ENCODE measurements around the gene MDP1. TPM values are rescaled to one million over a fixed set of nuclear protein-coding genes. Genes with fewer than 3 reads are reported as not detected.

MDP1 gene
- polyA plus RNA-seq, 2 of the 4 experiments (the other 2 are of a cell fraction): 21.6 to 38.6 TPM

- Histone ChIP-seq H3K9me3 (no peaks in the 10 kb centered on the region), H3K4me3 (peak within 1 kb of the TSS; percentile 73), H3K27ac (peak within 1 kb of the TSS; percentile 85 to 96), H3K4me1 (peaks cover 18% of the 10 kb centered on the region), H3K4me2 (peak within 1 kb of the TSS; percentile 94)
- DNase-seq (ENCODE audit: low read depth in 1 of 2, low spot score in 1 of 2) (peak in 1 of 2 experiments; percentile 68), FAIRE-seq (no peak), ATAC-seq (peak; percentile 80 to 82)
- TF ChIP-seq HOXB13 (CRISPR knock-in tag; IDR thresholded peaks at IDR 0.05; ENCODE audit: low read depth) (0 out of 2 replicates have a peak, but pooled peaks have one; percentile 21), PHF8 (IDR thresholded peaks at IDR 0.05; ENCODE audit: borderline replicate concordance, low read depth) (peak; percentile 34; the same call in 1 of the 2 replicates), MAX (IDR thresholded peaks at IDR 0.05) (peak; percentile 64), KDM1A (IDR thresholded peaks at IDR 0.05; ENCODE audit: low read depth) (no peak), TP53 (CRISPR knock-in tag; IDR thresholded peaks at IDR 0.05) (0 out of 2 replicates have a peak, but pooled peaks have one; percentile 38), EP300 (IDR thresholded peaks at IDR 0.05) (no peak), JUN (IDR thresholded peaks at IDR 0.05) (peak; percentile 44 to 51; a peak in 3 of 5 replicates)
- TF ChIP-seq, protein P1, sequence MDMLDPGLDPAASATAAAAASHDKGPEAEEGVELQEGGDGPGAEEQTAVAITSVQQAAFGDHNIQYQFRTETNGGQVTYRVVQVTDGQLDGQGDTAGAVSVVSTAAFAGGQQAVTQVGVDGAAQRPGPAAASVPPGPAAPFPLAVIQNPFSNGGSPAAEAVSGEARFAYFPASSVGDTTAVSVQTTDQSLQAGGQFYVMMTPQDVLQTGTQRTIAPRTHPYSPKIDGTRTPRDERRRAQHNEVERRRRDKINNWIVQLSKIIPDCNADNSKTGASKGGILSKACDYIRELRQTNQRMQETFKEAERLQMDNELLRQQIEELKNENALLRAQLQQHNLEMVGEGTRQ (IDR thresholded peaks at IDR 0.05): no peak
- ChIA-PET CTCF (interaction anchor here (0.5 to 1.9 kb wide), 5 partner anchors 9 to 64 kb away, joined by 3 to 12 read pairs (median 4); partner anchors contain the start of genes MDP1, RABGGTA and TINF2), POLR2A (interaction anchor here (1.0 kb wide), 1 partner anchor 9 kb away, joined by 5 read pairs; the partner anchor contains the start of gene TINF2)
- WGBS (ENCODE audit: missing lambda C conversion rate): 7% methylated on average over 26 of the region's 38 CpGs
Observed at GRCh38 chr14:24232645-24233537, 17.0 kb upstream of the MDP1 start, which contains the start of gene GMPR2. GMPR2 (plus strand) TSS chr14:24232929; CDS start chr14:24233254, 325 bp downstream.

- Histone ChIP-seq H3K4me1 (peaks cover 18% of the 10 kb centered on the region), H3K9me3 (no peaks in the 10 kb centered on the region), H3K4me3 (peak within 1 kb of the TSS; percentile 73), H3K4me2 (peak within 1 kb of the TSS; percentile 94), H3K27ac (peak within 1 kb of the TSS; percentile 85 to 96)
- POLR2A ChIA-PET: interaction anchor here (0.7 to 1.0 kb wide), 2 partner anchors 10 to 42 kb away, joined by 5 to 7 read pairs; partner anchors contain the start of gene TINF2
- ATAC-seq: peak; percentile 91 to 92
- peak; percentile 89 to 92 for DNase-seq (ENCODE audit: low read depth in 1 of 2, low spot score in 1 of 2)
- 0% methylated on average over 17 of the region's 30 CpGs for WGBS (ENCODE audit: missing lambda C conversion rate)
- CTCF ChIA-PET: interaction anchor here (0.5 to 1.9 kb wide), 3 partner anchors 8 to 65 kb away, joined by 3 to 12 read pairs (median 4); partner anchors contain the start of gene TINF2
- no peak for FAIRE-seq
- TF ChIP-seq ZSCAN20 (CRISPR knock-in tag; IDR thresholded peaks at IDR 0.05): no peak
- no peak for TF ChIP-seq MYC (IDR thresholded peaks at IDR 0.05; ENCODE audit: borderline replicate concordance, low read length)
- TF ChIP-seq PHF8 (IDR thresholded peaks at IDR 0.05; ENCODE audit: borderline replicate concordance, low read depth): peak; percentile 31; the same call in 1 of the 2 replicates
- no peak for TF ChIP-seq RARB (CRISPR knock-in tag; IDR thresholded peaks at IDR 0.05)
- TF ChIP-seq, protein P2, sequence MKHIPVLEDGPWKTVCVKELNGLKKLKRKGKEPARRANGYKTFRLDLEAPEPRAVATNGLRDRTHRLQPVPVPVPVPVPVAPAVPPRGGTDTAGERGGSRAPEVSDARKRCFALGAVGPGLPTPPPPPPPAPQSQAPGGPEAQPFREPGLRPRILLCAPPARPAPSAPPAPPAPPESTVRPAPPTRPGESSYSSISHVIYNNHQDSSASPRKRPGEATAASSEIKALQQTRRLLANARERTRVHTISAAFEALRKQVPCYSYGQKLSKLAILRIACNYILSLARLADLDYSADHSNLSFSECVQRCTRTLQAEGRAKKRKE (CRISPR knock-in tag; IDR thresholded peaks at IDR 0.05; ENCODE audit: low read depth): no peak
- TF ChIP-seq, protein P3, sequence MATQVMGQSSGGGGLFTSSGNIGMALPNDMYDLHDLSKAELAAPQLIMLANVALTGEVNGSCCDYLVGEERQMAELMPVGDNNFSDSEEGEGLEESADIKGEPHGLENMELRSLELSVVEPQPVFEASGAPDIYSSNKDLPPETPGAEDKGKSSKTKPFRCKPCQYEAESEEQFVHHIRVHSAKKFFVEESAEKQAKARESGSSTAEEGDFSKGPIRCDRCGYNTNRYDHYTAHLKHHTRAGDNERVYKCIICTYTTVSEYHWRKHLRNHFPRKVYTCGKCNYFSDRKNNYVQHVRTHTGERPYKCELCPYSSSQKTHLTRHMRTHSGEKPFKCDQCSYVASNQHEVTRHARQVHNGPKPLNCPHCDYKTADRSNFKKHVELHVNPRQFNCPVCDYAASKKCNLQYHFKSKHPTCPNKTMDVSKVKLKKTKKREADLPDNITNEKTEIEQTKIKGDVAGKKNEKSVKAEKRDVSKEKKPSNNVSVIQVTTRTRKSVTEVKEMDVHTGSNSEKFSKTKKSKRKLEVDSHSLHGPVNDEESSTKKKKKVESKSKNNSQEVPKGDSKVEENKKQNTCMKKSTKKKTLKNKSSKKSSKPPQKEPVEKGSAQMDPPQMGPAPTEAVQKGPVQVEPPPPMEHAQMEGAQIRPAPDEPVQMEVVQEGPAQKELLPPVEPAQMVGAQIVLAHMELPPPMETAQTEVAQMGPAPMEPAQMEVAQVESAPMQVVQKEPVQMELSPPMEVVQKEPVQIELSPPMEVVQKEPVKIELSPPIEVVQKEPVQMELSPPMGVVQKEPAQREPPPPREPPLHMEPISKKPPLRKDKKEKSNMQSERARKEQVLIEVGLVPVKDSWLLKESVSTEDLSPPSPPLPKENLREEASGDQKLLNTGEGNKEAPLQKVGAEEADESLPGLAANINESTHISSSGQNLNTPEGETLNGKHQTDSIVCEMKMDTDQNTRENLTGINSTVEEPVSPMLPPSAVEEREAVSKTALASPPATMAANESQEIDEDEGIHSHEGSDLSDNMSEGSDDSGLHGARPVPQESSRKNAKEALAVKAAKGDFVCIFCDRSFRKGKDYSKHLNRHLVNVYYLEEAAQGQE (IDR thresholded peaks at IDR 0.05): no peak
- TF ChIP-seq JUN (IDR thresholded peaks at IDR 0.05): peak in 1 of 2 experiments; percentile 78; a peak in 4 of 5 replicates
- no peak for TF ChIP-seq SREBF2 (IDR thresholded peaks at IDR 0.05)
- TF ChIP-seq ZFP36 (IDR thresholded peaks at IDR 0.05; ENCODE audit: borderline replicate concordance, partially characterized antibody): no peak
- TF ChIP-seq CEBPB (IDR thresholded peaks at IDR 0.05): peak in 1 of 2 experiments; percentile 37; a peak in 1 of 4 replicates
- TF ChIP-seq ESRRA (IDR thresholded peaks at IDR 0.05; ENCODE audit: borderline replicate concordance, low read length): no peak
- no peak for TF ChIP-seq EP300 (IDR thresholded peaks at IDR 0.05)
- TF ChIP-seq PBX3 (IDR thresholded peaks at IDR 0.05): peak; percentile 43; the same call in 1 of the 2 replicates
- TF ChIP-seq HDAC2 (IDR thresholded peaks at IDR 0.05): no peak
- TF ChIP-seq, protein P4, sequence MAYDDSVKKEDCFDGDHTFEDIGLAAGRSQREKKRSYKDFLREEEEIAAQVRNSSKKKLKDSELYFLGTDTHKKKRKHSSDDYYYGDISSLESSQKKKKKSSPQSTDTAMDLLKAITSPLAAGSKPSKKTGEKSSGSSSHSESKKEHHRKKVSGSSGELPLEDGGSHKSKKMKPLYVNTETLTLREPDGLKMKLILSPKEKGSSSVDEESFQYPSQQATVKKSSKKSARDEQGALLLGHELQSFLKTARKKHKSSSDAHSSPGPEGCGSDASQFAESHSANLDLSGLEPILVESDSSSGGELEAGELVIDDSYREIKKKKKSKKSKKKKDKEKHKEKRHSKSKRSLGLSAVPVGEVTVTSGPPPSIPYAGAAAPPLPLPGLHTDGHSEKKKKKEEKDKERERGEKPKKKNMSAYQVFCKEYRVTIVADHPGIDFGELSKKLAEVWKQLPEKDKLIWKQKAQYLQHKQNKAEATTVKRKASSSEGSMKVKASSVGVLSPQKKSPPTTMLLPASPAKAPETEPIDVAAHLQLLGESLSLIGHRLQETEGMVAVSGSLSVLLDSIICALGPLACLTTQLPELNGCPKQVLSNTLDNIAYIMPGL (CRISPR knock-in tag; IDR thresholded peaks at IDR 0.05; ENCODE audit: borderline replicate concordance): no peak
- no peak for TF ChIP-seq BHLHE40 (IDR thresholded peaks at IDR 0.05; ENCODE audit: low read depth, low read length)
- no peak for TF ChIP-seq RFX5 (IDR thresholded peaks at IDR 0.05)
- TF ChIP-seq, protein P5, sequence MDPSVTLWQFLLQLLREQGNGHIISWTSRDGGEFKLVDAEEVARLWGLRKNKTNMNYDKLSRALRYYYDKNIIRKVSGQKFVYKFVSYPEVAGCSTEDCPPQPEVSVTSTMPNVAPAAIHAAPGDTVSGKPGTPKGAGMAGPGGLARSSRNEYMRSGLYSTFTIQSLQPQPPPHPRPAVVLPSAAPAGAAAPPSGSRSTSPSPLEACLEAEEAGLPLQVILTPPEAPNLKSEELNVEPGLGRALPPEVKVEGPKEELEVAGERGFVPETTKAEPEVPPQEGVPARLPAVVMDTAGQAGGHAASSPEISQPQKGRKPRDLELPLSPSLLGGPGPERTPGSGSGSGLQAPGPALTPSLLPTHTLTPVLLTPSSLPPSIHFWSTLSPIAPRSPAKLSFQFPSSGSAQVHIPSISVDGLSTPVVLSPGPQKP (IDR thresholded peaks at IDR 0.05; ENCODE audit: low read depth, low read length): no peak
Observed at GRCh38 chr14:24232121-24232644, 16.3 kb upstream of the MDP1 start, which contains the start of gene NEDD8. NEDD8 (minus strand) TSS chr14:24232367; CDS start chr14:24232267, 100 bp downstream.
